Measurements from ENCODE around the gene CYBC1. TPM values are rescaled to one million over a fixed set of nuclear protein-coding genes. Genes with fewer than 3 reads are reported as not detected.

The CYBC1 gene
- total and polyA plus RNA-seq, 4 experiments from 2014 or later: 166 to 249 (median 237) TPM

GRCh38 chr17:82408938-82409318, 41.6 kb downstream of the CYBC1 start:
- intact Hi-C loops (cut with micrococcal nuclease): no loop called here
- H3K27ac ChIP-seq (ENCODE audit: low read depth, low read length): no peak overlapping the region
- H3K4me3 ChIP-seq (ENCODE audit: low read length in 2 of 2): no peak overlapping the region
- no peak for DNase-seq
- Mint-ChIP-seq H3K27me3 (no peaks in the 10 kb centered on the region), H3K36me3 (peaks cover 19 to 24% of the 10 kb centered on the region in 2 donors), H3K9me3 (no peaks in the 10 kb centered on the region), H3K4me3 (no peak overlapping the region), H3K27ac (peak overlapping the region in 1 of 7 donors; percentile 29), H3K4me1 (peaks cover 0 to 5% (median under 1%) of the 10 kb centered on the region in 4 donors)
- no peaks in the 10 kb centered on the region for H3K9me3 ChIP-seq (ENCODE audit: control insufficient read depth in 1 of 2, low read length in 2 of 2)
- CTCF ChIA-PET (ENCODE audit: partially characterized antibody): interaction anchor here (1.8 kb wide), 1 partner anchor 16 kb away, joined by 3 read pairs; no protein-coding TSS in a partner anchor
- POLR2A ChIA-PET (ENCODE audit: partially characterized antibody): no interaction called here
- H3K27me3 ChIP-seq (ENCODE audit: insufficient read depth, low read length): no peaks in the 10 kb centered on the region
- no peaks in the 10 kb centered on the region for H3K36me3 ChIP-seq (ENCODE audit: insufficient read depth, low read length)
- no peaks in the 10 kb centered on the region for H3K4me1 ChIP-seq (ENCODE audit: insufficient read depth, low read length)

- intact Hi-C loops (cut with micrococcal nuclease): no loop called here
- no peaks in the 10 kb centered on the region for H3K27me3 ChIP-seq (ENCODE audit: insufficient read depth, low read length)
- H3K4me3 ChIP-seq (ENCODE audit: low read length in 2 of 2): no peak overlapping the region
- H3K36me3 ChIP-seq (ENCODE audit: insufficient read depth, low read length): peaks cover 3% of the 10 kb centered on the region
- Mint-ChIP-seq H3K27me3 (no peaks in the 10 kb centered on the region), H3K4me1 (peaks cover 0 to 4% (median under 1%) of the 10 kb centered on the region in 4 donors), H3K9me3 (no peaks in the 10 kb centered on the region), H3K36me3 (peaks cover 19 to 24% of the 10 kb centered on the region in 2 donors), H3K4me3 (no peak overlapping the region), H3K27ac (peak overlapping the region in 1 of 7 donors; percentile 37)
- no peaks in the 10 kb centered on the region for H3K9me3 ChIP-seq (ENCODE audit: control insufficient read depth in 1 of 2, low read length in 2 of 2)
- ChIA-PET CTCF (ENCODE audit: partially characterized antibody) (no interaction called here), POLR2A (ENCODE audit: partially characterized antibody) (no interaction called here)
- DNase-seq: no peak
- H3K27ac ChIP-seq (ENCODE audit: low read depth, low read length): no peak overlapping the region
- no peaks in the 10 kb centered on the region for H3K4me1 ChIP-seq (ENCODE audit: insufficient read depth, low read length)
Observed at GRCh38 chr17:82408288-82408937, 42.1 kb downstream of the CYBC1 start.

GRCh38 chr17:82407255-82407654, 43.3 kb downstream of the CYBC1 start:
- no peaks in the 10 kb centered on the region for H3K4me1 ChIP-seq (ENCODE audit: insufficient read depth, low read length)
- intact Hi-C loops (cut with micrococcal nuclease): no loop called here
- no peak overlapping the region for H3K27ac ChIP-seq (ENCODE audit: low read depth, low read length)
- no peaks in the 10 kb centered on the region for H3K27me3 Mint-ChIP-seq
- peaks cover 21 to 29% of the 10 kb centered on the region in 2 donors for H3K36me3 Mint-ChIP-seq
- peaks cover 4% of the 10 kb centered on the region for H3K36me3 ChIP-seq (ENCODE audit: insufficient read depth, low read length)
- no peaks in the 10 kb centered on the region for H3K9me3 ChIP-seq (ENCODE audit: control insufficient read depth in 1 of 2, low read length in 2 of 2)
- POLR2A ChIA-PET (ENCODE audit: partially characterized antibody): no interaction called here
- no peak overlapping the region for H3K27ac Mint-ChIP-seq
- H3K9me3 Mint-ChIP-seq: no peaks in the 10 kb centered on the region
- peaks cover 0 to 1% (median 0%) of the 10 kb centered on the region in 4 donors for H3K4me1 Mint-ChIP-seq
- H3K4me3 ChIP-seq (ENCODE audit: low read length in 2 of 2): no peak overlapping the region
- no peaks in the 10 kb centered on the region for H3K27me3 ChIP-seq (ENCODE audit: insufficient read depth, low read length)
- CTCF ChIA-PET (ENCODE audit: partially characterized antibody): no interaction called here
- DNase-seq: no peak
- no peak overlapping the region for H3K4me3 Mint-ChIP-seq

GRCh38 chr17:82406131-82406671, 44.4 kb downstream of the CYBC1 start:
- ChIA-PET CTCF (ENCODE audit: partially characterized antibody) (no interaction called here), POLR2A (ENCODE audit: partially characterized antibody) (no interaction called here)
- no peak overlapping the region for H3K4me3 ChIP-seq (ENCODE audit: low read length in 2 of 2)
- H3K9me3 ChIP-seq (ENCODE audit: control insufficient read depth in 1 of 2, low read length in 2 of 2): no peaks in the 10 kb centered on the region
- no peak for DNase-seq
- peaks cover 4% of the 10 kb centered on the region for H3K36me3 ChIP-seq (ENCODE audit: insufficient read depth, low read length)
- no peak overlapping the region for H3K27ac Mint-ChIP-seq
- H3K4me3 Mint-ChIP-seq: no peak overlapping the region
- no peaks in the 10 kb centered on the region for H3K9me3 Mint-ChIP-seq
- H3K27ac ChIP-seq (ENCODE audit: low read depth, low read length): no peak overlapping the region
- H3K27me3 Mint-ChIP-seq: no peaks in the 10 kb centered on the region
- intact Hi-C loops (cut with micrococcal nuclease): no loop called here
- H3K4me1 Mint-ChIP-seq: peaks cover 2 to 8% (median 4%) of the 10 kb centered on the region in 4 donors
- H3K27me3 ChIP-seq (ENCODE audit: insufficient read depth, low read length): no peaks in the 10 kb centered on the region
- peaks cover 21 to 32% of the 10 kb centered on the region in 2 donors for H3K36me3 Mint-ChIP-seq
- H3K4me1 ChIP-seq (ENCODE audit: insufficient read depth, low read length): peaks cover 8% of the 10 kb centered on the region

- Histone ChIP-seq H3K36me3 (ENCODE audit: insufficient read depth, low read length) (peaks cover 4% of the 10 kb centered on the region), H3K4me1 (ENCODE audit: insufficient read depth, low read length) (peaks cover 14% of the 10 kb centered on the region), H3K27me3 (ENCODE audit: insufficient read depth, low read length) (no peaks in the 10 kb centered on the region), H3K27ac (ENCODE audit: low read depth, low read length) (no peak overlapping the region), H3K4me3 (ENCODE audit: low read length in 2 of 2) (no peak overlapping the region), H3K9me3 (ENCODE audit: control insufficient read depth in 1 of 2, low read length in 2 of 2) (no peaks in the 10 kb centered on the region)
- Mint-ChIP-seq H3K9me3 (no peaks in the 10 kb centered on the region), H3K4me1 (peaks cover 5 to 19% (median 12%) of the 10 kb centered on the region in 4 donors), H3K36me3 (peaks cover 21 to 36% of the 10 kb centered on the region in 2 donors), H3K27ac (no peak overlapping the region), H3K4me3 (no peak overlapping the region), H3K27me3 (no peaks in the 10 kb centered on the region)
- intact Hi-C loops (cut with micrococcal nuclease): no loop called here
- no peak for DNase-seq
- POLR2A ChIA-PET (ENCODE audit: partially characterized antibody): no interaction called here
- CTCF ChIA-PET (ENCODE audit: partially characterized antibody): no interaction called here
Observed at GRCh38 chr17:82405051-82405450, 45.5 kb downstream of the CYBC1 start.

- intact Hi-C loops (cut with micrococcal nuclease): no loop called here
- CTCF ChIA-PET (ENCODE audit: partially characterized antibody): no interaction called here
Observed at GRCh38 chr17:82403662-82404660, 46.6 kb downstream of the CYBC1 start.

GRCh38 chr17:82402865-82403264, 47.7 kb downstream of the CYBC1 start:
- POLR2A ChIA-PET (ENCODE audit: partially characterized antibody): no interaction called here
- no peak for DNase-seq
- Histone ChIP-seq H3K27ac (ENCODE audit: low read depth, low read length) (no peak overlapping the region), H3K4me1 (ENCODE audit: insufficient read depth, low read length) (peaks cover 14% of the 10 kb centered on the region), H3K27me3 (ENCODE audit: insufficient read depth, low read length) (no peaks in the 10 kb centered on the region), H3K4me3 (ENCODE audit: low read length in 2 of 2) (no peak overlapping the region), H3K9me3 (ENCODE audit: control insufficient read depth in 1 of 2, low read length in 2 of 2) (no peaks in the 10 kb centered on the region), H3K36me3 (ENCODE audit: insufficient read depth, low read length) (peaks cover 4% of the 10 kb centered on the region)
- H3K4me1 Mint-ChIP-seq: peaks cover 5 to 21% (median 11%) of the 10 kb centered on the region in 4 donors
- CTCF ChIA-PET (ENCODE audit: partially characterized antibody): no interaction called here
- no peaks in the 10 kb centered on the region for H3K27me3 Mint-ChIP-seq
- no peak overlapping the region for H3K4me3 Mint-ChIP-seq
- H3K9me3 Mint-ChIP-seq: no peaks in the 10 kb centered on the region
- peaks cover 16 to 25% of the 10 kb centered on the region in 2 donors for H3K36me3 Mint-ChIP-seq
- intact Hi-C loops (cut with micrococcal nuclease): no loop called here
- H3K27ac Mint-ChIP-seq: peak overlapping the region in 1 of 7 donors; percentile 70

More at GRCh38 chr17:82403662-82404660, 46.6 kb downstream of the CYBC1 start:
- Histone ChIP-seq H3K4me1 (ENCODE audit: insufficient read depth, low read length) (peaks cover 14% of the 10 kb centered on the region), H3K4me3 (ENCODE audit: low read length in 2 of 2) (no peak overlapping the region), H3K36me3 (ENCODE audit: insufficient read depth, low read length) (peaks cover 4% of the 10 kb centered on the region), H3K9me3 (ENCODE audit: control insufficient read depth in 1 of 2, low read length in 2 of 2) (no peaks in the 10 kb centered on the region), H3K27ac (ENCODE audit: low read depth, low read length) (no peak overlapping the region), H3K27me3 (ENCODE audit: insufficient read depth, low read length) (no peaks in the 10 kb centered on the region)
- no peak for DNase-seq
- no peaks in the 10 kb centered on the region for H3K9me3 Mint-ChIP-seq
- no peak overlapping the region for H3K27ac Mint-ChIP-seq
- peaks cover 17 to 31% of the 10 kb centered on the region in 2 donors for H3K36me3 Mint-ChIP-seq
- POLR2A ChIA-PET (ENCODE audit: partially characterized antibody): no interaction called here
- H3K27me3 Mint-ChIP-seq: no peaks in the 10 kb centered on the region
- H3K4me3 Mint-ChIP-seq: no peak overlapping the region
- H3K4me1 Mint-ChIP-seq: peaks cover 5 to 21% (median 12%) of the 10 kb centered on the region in 4 donors
